Mesenchymal stem cell (in vitro differentiated cells and primary cell): Measurements from ENCODE around the gene TENM4.

Experiments
- DNase-seq: peaks from one replicate; pipeline ENCODE4 v3.0.0-alpha.2; 2013
- H2AFZ ChIP-seq: one replicate; pipeline ENCODE4 v1.6.1; 2013; ENCODE audit warnings: low read depth, mild to moderate bottlenecking, control low read depth, inconsistent platforms, low read length, moderate library complexity
- H2AK5ac ChIP-seq: 2 replicates; pipeline ENCODE4 v1.6.1; 2013; ENCODE audit warnings: low read length, moderate library complexity, mild to moderate bottlenecking, inconsistent platforms; ENCODE audit not compliant: severe bottlenecking
- H2BK120ac ChIP-seq: one replicate; pipeline ENCODE4 v1.6.1; 2013; ENCODE audit warnings: low read depth, mild to moderate bottlenecking, inconsistent platforms, low read length, moderate library complexity
- H2BK12ac ChIP-seq, 2 experiments: one replicate each; pipeline ENCODE4 v1.6.1; 2013; ENCODE audit warnings: inconsistent platforms in 2 of 2, low read length in 2 of 2, mild to moderate bottlenecking in 2 of 2, moderate library complexity in 2 of 2, control low read depth in 1 of 2
- H2BK15ac ChIP-seq: one replicate; pipeline ENCODE4 v1.6.1; 2013; ENCODE audit warnings: mild to moderate bottlenecking, low read depth, inconsistent platforms; ENCODE audit not compliant: poor library complexity, severe bottlenecking
- H2BK5ac ChIP-seq: 2 replicates; pipeline ENCODE4 v1.6.1; 2013; ENCODE audit warnings: low read depth, mild to moderate bottlenecking, low read length, control low read depth, inconsistent platforms; ENCODE audit not compliant: poor library complexity, severe bottlenecking
- H3K14ac ChIP-seq, 2 experiments: one replicate each; pipeline ENCODE4 v1.6.1; 2013; ENCODE audit warnings: inconsistent platforms in 2 of 2, low read length in 2 of 2, control low read depth in 1 of 2, mild to moderate bottlenecking in 1 of 2, moderate library complexity in 1 of 2
- H3K18ac ChIP-seq, 2 experiments: one replicate each; pipeline ENCODE4 v1.6.1; 2013; ENCODE audit warnings: inconsistent platforms in 2 of 2, low read length in 2 of 2, control low read depth in 1 of 2, low read depth in 1 of 2, mild to moderate bottlenecking in 1 of 2
- H3K23ac ChIP-seq, 2 experiments: one replicate each; pipeline ENCODE4 v1.6.1; 2013; ENCODE audit warnings: inconsistent platforms in 2 of 2, low read length in 2 of 2, mild to moderate bottlenecking in 2 of 2, moderate library complexity in 2 of 2, control low read depth in 1 of 2
- H3K27ac ChIP-seq: 2 replicates; pipeline ENCODE4 v1.5.1; 2013; ENCODE audit warnings: mild to moderate bottlenecking, moderate library complexity, low read length, control low read depth, inconsistent platforms; ENCODE audit not compliant: poor library complexity, severe bottlenecking
- H3K27me3 ChIP-seq, 2 experiments: 2 replicates each; pipeline versions ENCODE4 v1.6.1 to v1.7.0; 2013; ENCODE audit warnings: low read length in 2 of 2, mild to moderate bottlenecking in 2 of 2, moderate library complexity in 2 of 2, control low read depth in 1 of 2, inconsistent platforms in 1 of 2; ENCODE audit not compliant: control insufficient read depth in 1 of 2, insufficient read depth in 1 of 2
- H3K36me3 ChIP-seq, 2 experiments: 2 replicates each; pipeline versions ENCODE4 v1.6.1 to v1.7.0; 2013; ENCODE audit warnings: low read length in 2 of 2, control low read depth in 1 of 2, inconsistent platforms in 1 of 2, low read depth in 1 of 2, mild to moderate bottlenecking in 1 of 2; ENCODE audit not compliant: insufficient read depth in 2 of 2, control insufficient read depth in 1 of 2
- H3K4ac ChIP-seq, 2 experiments: one replicate each; pipeline ENCODE4 v1.6.1; 2013; ENCODE audit warnings: inconsistent platforms in 2 of 2, low read length in 2 of 2, mild to moderate bottlenecking in 2 of 2, moderate library complexity in 2 of 2, control low read depth in 1 of 2, low read depth in 1 of 2
- H3K4me1 ChIP-seq: 2 replicates; pipeline ENCODE4 v1.6.1; 2013; ENCODE audit warnings: low read depth, low read length, control low read depth; ENCODE audit not compliant: control insufficient read depth, insufficient read depth
- H3K4me2 ChIP-seq: 2 replicates; pipeline ENCODE4 v1.6.1; 2013; ENCODE audit warnings: low read length, mild to moderate bottlenecking, inconsistent platforms; ENCODE audit not compliant: poor library complexity, severe bottlenecking
- H3K4me3 ChIP-seq, 2 experiments: 2 replicates each; pipeline versions ENCODE4 v1.5.1 to v1.7.0; 2013; ENCODE audit warnings: low read length in 2 of 2, mild to moderate bottlenecking in 2 of 2, control low read depth in 1 of 2, low read depth in 1 of 2; ENCODE audit not compliant: insufficient read depth in 1 of 2
- H3K79me1 ChIP-seq: replicated peaks from 2 replicates; pipeline ENCODE4 v1.6.1; 2013; ENCODE audit warnings: mild to moderate bottlenecking, control low read depth, low read length, inconsistent platforms; ENCODE audit not compliant: poor library complexity, severe bottlenecking
- H3K9ac ChIP-seq: 2 replicates; pipeline ENCODE4 v1.7.0; 2013; ENCODE audit warnings: mild to moderate bottlenecking, low read length, moderate library complexity
- H3K9me3 ChIP-seq: 2 replicates; pipeline ENCODE4 v1.7.0; 2013; ENCODE audit warnings: mild to moderate bottlenecking, low read length; ENCODE audit not compliant: control insufficient read depth
- H4K8ac ChIP-seq: one replicate; pipeline ENCODE4 v1.6.1; 2013; ENCODE audit warnings: inconsistent platforms, mild to moderate bottlenecking, low read length, moderate library complexity
- H4K91ac ChIP-seq: one replicate; pipeline ENCODE4 v1.6.1; 2013; ENCODE audit warnings: mild to moderate bottlenecking, low read length, inconsistent platforms
- WGBS: methylation state at CpG from one replicate; pipeline ENCODE4 v1.1.7; 2013; ENCODE audit warnings: mixed read lengths; 5-methylcytosine and 5-hydroxymethylcytosine counted together

Gene TENM4

GRCh38 chr11:79273781-79274180 lies 167.0 kb downstream of the TENM4 start:
- H2AK5ac ChIP-seq, result no peak overlapping the region
- H4K91ac ChIP-seq, result no peak overlapping the region
- no peak overlapping the region for H2BK15ac ChIP-seq
- DNase-seq, result no peak
- no peaks in the 10 kb centered on the region for H3K79me1 ChIP-seq
- H2BK12ac ChIP-seq, result no peak overlapping the region
- H3K4me2 ChIP-seq, result no peak overlapping the region
- WGBS, result 61% methylated on average over 3 of the region's 3 CpGs
- H3K4me1 ChIP-seq, result peaks cover 3% of the 10 kb centered on the region
- H3K27me3 ChIP-seq, result peaks cover 0 to 4% of the 10 kb centered on the region in 2 experiments
- no peak overlapping the region for H3K4ac ChIP-seq
- H3K18ac ChIP-seq, result no peak overlapping the region
- no peak overlapping the region for H2BK5ac ChIP-seq
- H3K14ac ChIP-seq, result no peak overlapping the region
- H3K9ac ChIP-seq, result no peak overlapping the region
- H2BK120ac ChIP-seq, result no peak overlapping the region
- no peak overlapping the region for H3K4me3 ChIP-seq
- no peaks in the 10 kb centered on the region for H3K36me3 ChIP-seq
- no peak overlapping the region for H3K27ac ChIP-seq
- no peaks in the 10 kb centered on the region for H3K9me3 ChIP-seq
- no peak overlapping the region for H3K23ac ChIP-seq
- H4K8ac ChIP-seq, result peak overlapping the region; percentile 14
- no peak overlapping the region for H2AFZ ChIP-seq

DNA sequence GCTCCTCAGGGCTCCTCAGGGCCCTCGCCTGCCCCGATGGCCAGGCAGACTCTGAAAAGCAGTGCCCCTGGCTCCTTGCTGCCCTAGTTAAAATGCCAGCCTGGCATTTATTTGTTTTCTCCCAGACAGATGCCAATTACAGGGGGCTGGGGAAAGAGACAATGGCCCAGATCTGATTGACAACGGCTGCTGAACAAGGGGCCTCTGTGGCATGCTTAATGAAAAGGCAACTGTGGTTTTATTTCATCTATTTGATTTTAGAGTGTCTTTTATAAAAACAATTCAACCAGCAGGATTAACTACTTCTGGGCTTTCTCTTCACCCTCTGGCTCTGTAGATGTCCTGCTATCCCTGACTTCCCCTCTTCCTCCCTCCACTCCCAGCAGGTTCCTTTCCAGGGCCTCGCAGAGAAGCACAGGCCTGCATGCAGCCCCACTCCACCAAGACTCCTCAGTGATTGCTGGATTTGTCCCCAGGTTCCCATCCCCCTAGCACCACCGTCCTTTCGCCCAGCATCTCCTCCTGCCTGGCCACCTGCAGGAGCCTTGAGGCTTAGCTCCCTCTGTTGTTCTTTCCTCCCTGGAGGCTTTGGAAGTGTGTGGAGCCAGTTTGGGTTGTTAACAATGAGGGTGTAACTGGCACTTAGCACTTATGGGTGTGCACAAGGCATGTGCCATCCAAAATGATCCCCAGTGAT lies 171.1 kb downstream of the TENM4 start:
- 74% methylated on average over 6 of the region's 6 CpGs for WGBS
- Histone ChIP-seq H3K4me3 (peak overlapping the region in 1 of 2 experiments; percentile 7), H3K9me3 (no peaks in the 10 kb centered on the region), H2AFZ (no peak overlapping the region), H2BK120ac (no peak overlapping the region), H2AK5ac (no peak overlapping the region), H3K27ac (no peak overlapping the region), H4K8ac (no peak overlapping the region), H3K18ac (no peak overlapping the region), H4K91ac (no peak overlapping the region), H3K4ac (no peak overlapping the region), H3K9ac (no peak overlapping the region), H2BK5ac (no peak overlapping the region), H2BK15ac (no peak overlapping the region), H3K79me1 (no peaks in the 10 kb centered on the region), H2BK12ac (no peak overlapping the region), H3K14ac (no peak overlapping the region), H3K36me3 (no peaks in the 10 kb centered on the region), H3K23ac (no peak overlapping the region), H3K4me2 (no peak overlapping the region), H3K27me3 (peaks cover 0 to 4% of the 10 kb centered on the region in 2 experiments), H3K4me1 (peaks cover 3% of the 10 kb centered on the region)
- no peak for DNase-seq

DNA sequence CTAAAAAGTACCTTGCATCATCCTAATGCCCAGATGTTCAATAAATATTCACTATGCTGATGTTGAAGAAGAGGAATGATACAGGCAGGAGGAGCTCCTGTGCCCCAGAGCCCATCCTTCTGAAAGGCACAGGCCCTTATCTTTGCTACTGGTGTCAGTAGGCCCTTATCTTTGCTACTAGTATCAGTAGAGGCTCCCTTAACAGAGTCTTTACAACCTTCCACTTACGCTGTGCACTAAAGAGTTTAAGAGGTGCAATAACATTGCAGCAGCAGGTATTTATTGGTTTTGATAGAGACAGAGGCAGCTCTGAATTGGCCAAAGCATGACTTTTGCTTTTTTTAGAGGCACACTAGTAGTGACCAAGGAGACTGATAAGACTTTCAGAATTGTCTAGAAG lies 174.4 kb downstream of the TENM4 start:
- H2AFZ ChIP-seq, result no peak overlapping the region
- H3K4me2 ChIP-seq, result no peak overlapping the region
- H3K27me3 ChIP-seq, result peaks cover 0 to 22% of the 10 kb centered on the region in 2 experiments
- H2AK5ac ChIP-seq, result no peak overlapping the region
- H2BK5ac ChIP-seq, result no peak overlapping the region
- no peak overlapping the region for H2BK120ac ChIP-seq
- H3K9me3 ChIP-seq, result no peaks in the 10 kb centered on the region
- no peaks in the 10 kb centered on the region for H3K36me3 ChIP-seq
- H2BK15ac ChIP-seq, result no peak overlapping the region
- no peak overlapping the region for H3K4ac ChIP-seq
- H3K4me3 ChIP-seq, result no peak overlapping the region
- no peak for DNase-seq
- no peak overlapping the region for H3K18ac ChIP-seq
- H3K23ac ChIP-seq, result no peak overlapping the region
- no peaks in the 10 kb centered on the region for H3K79me1 ChIP-seq
- WGBS, result 43% methylated on average over 1 of the region's 1 CpG
- H3K27ac ChIP-seq, result no peak overlapping the region
- H4K91ac ChIP-seq, result no peak overlapping the region
- H3K4me1 ChIP-seq, result no peaks in the 10 kb centered on the region
- no peak overlapping the region for H2BK12ac ChIP-seq
- H3K14ac ChIP-seq, result no peak overlapping the region
- H4K8ac ChIP-seq, result no peak overlapping the region
- no peak overlapping the region for H3K9ac ChIP-seq

- WGBS, result 58% methylated on average over 3 of the region's 4 CpGs
- no peak overlapping the region for H2BK15ac ChIP-seq
These were observed 175.0 kb downstream of the TENM4 start for GRCh38 chr11:79265756-79266322.

More at GRCh38 chr11:79265756-79266322, 175.0 kb downstream of the TENM4 start:
- Histone ChIP-seq H3K27me3 (peaks cover 0 to 22% of the 10 kb centered on the region in 2 experiments), H3K4me1 (no peaks in the 10 kb centered on the region), H3K14ac (no peak overlapping the region), H3K36me3 (no peaks in the 10 kb centered on the region), H2AFZ (no peak overlapping the region), H3K4ac (no peak overlapping the region), H3K4me3 (no peak overlapping the region), H4K91ac (no peak overlapping the region), H2BK5ac (no peak overlapping the region), H3K4me2 (no peak overlapping the region), H3K23ac (no peak overlapping the region), H3K27ac (no peak overlapping the region), H2BK120ac (no peak overlapping the region), H4K8ac (no peak overlapping the region), H3K79me1 (no peaks in the 10 kb centered on the region), H3K9me3 (no peaks in the 10 kb centered on the region), H3K9ac (no peak overlapping the region), H2BK12ac (no peak overlapping the region), H3K18ac (no peak overlapping the region), H2AK5ac (no peak overlapping the region)
- peak; percentile 79 for DNase-seq
